MG63 (cell line): ENCODE results near the gene CES2. TPM values are rescaled to one million over a fixed set of nuclear protein-coding genes. Genes with fewer than 3 reads are reported as not detected.
A peak's percentile ranks its signal among the peaks of the same experiment; 100 is the strongest.
"Not testable (repeated sequence)": the region's sequence is repeated elsewhere in the genome, so short reads cannot be mapped to it uniquely, and the experiment has no call there.

ENCODE experiments used
- DNase-seq: peaks from one replicate; pipeline ENCODE4 v3.0.0-alpha.2; 2020
- H3K27me3 ChIP-seq: fragments of 250-450 bp; sonication (Bioruptor Pico); 2 replicates; pipeline ENCODE4 v1.5.1; 2020; ENCODE audit warnings: mild to moderate bottlenecking, moderate library complexity
- H3K36me3 ChIP-seq: fragments of 250-450 bp; sonication (Bioruptor Pico); 2 replicates; pipeline ENCODE4 v1.5.1; 2020; ENCODE audit warnings: mild to moderate bottlenecking, moderate library complexity
- H3K4me3 ChIP-seq: fragments of 250-450 bp; sonication (Bioruptor Pico); 2 replicates; pipeline ENCODE4 v1.5.1; 2020; ENCODE audit warnings: mild to moderate bottlenecking, moderate library complexity
- H3K9me3 ChIP-seq: fragments of 250-450 bp; sonication (Bioruptor Pico); 2 replicates; pipeline ENCODE4 v1.5.1; 2020; ENCODE audit warnings: mild to moderate bottlenecking, moderate library complexity
- total RNA-seq: library from RNA; depleted of rRNA; stranded (reverse); fragments of >200 nt; shearing (Covaris generic); gene quantifications from 2 replicates; pipeline ENCODE4 v1.2.3, GENCODE V29; 2014; ENCODE audit warnings: low replicate concordance

The CES2 gene
- total RNA-seq, 1 experiment from 2014 or later = 32.7 TPM

DNA sequence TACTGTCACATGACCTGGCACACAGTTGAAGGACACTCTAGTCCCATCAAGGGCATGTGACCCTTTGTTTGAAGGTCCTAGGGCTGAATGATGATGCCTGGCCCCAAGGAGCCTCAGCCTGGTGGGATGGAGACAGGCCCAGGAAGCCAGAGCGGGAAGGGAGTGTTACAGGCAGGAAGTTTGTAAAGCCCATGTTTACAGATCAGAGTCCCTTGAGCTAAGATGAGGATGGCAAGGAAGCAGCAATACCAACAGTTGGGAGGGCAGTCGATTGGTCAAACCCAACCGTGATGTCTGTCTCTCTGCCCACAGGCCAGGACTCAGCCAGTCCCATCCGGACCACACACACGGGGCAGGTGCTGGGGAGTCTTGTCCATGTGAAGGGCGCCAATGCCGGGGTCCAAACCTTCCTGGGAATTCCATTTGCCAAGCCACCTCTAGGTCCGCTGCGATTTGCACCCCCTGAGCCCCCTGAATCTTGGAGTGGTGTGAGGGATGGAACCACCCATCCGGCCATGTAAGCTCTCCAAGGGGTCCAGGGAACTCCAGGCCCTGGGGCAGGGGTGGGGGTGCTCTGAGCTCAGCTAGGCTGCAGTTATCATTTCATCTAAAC, 2.5 kb downstream of the CES2 start:
- H3K27me3 ChIP-seq = no peaks in the 10 kb centered on the region
- H3K36me3 ChIP-seq = no peaks in the 10 kb centered on the region; the same call in none of the 2 replicates
- no peak overlapping the region for H3K4me3 ChIP-seq
- DNase-seq = no peak
- no peaks in the 10 kb centered on the region for H3K9me3 ChIP-seq

DNA sequence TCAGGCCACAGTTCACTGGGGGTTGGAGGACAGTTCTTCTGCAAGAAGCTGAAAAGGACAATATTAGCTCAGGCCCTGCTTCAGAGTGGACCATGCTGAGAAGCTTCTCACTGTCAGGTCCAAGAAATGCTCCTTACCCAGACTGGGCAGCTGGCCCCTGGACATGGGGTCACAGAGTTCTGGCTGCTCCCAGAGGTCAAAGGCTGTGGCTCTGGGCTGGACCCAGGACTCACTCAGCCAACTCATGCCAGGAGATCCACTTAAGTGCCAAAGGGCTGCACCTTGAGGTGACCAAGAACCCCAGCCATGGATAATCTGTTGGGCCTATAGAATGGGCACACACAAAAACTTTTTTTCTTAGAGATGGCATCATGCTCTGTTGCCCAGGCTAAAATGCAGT, 4.0 kb downstream of the CES2 start:
- no peaks in the 10 kb centered on the region for H3K9me3 ChIP-seq
- DNase-seq = no peak

DNA sequence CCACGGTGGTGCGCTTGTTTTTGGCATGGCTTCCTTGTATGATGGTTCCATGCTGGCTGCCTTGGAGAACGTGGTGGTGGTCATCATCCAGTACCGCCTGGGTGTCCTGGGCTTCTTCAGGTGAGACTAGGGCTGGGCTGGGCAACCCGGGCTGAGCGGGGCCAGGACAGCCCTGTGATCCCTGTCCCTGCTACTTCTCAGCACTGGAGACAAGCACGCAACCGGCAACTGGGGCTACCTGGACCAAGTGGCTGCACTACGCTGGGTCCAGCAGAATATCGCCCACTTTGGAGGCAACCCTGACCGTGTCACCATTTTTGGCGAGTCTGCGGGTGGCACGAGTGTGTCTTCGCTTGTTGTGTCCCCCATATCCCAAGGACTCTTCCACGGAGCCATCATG, 4.9 kb downstream of the CES2 start:
- Histone ChIP-seq H3K27me3 (no peaks in the 10 kb centered on the region), H3K9me3 (no peaks in the 10 kb centered on the region), H3K4me3 (no peak overlapping the region), H3K36me3 (no peaks in the 10 kb centered on the region; the same call in none of the 2 replicates)
- DNase-seq = no peak

More for the DNA sequence above, 4.0 kb downstream of the CES2 start:
- Histone ChIP-seq H3K36me3 (no peaks in the 10 kb centered on the region; the same call in none of the 2 replicates), H3K27me3 (no peaks in the 10 kb centered on the region), H3K4me3 (no peak overlapping the region)

DNA sequence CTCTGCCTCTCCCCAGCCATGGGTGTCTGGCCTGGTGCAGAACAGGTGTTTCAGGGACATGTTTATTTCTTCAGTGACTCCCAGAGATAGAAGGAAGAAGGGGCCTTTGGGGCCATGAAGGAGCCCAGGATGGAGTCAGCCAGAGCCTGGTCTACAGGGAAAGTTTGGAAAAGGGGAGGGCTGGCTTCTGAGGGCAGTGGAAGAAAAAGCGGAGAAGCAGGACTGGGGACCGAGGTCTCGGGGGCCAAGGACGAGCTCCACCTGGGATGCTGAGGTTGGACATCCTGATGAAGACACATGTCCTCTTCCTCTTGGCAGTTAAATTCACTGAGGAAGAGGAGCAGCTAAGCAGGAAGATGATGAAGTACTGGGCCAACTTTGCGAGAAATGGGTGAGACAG, 7.7 kb downstream of the CES2 start:
- H3K9me3 ChIP-seq = no peaks in the 10 kb centered on the region
- H3K36me3 ChIP-seq = no peaks in the 10 kb centered on the region; the same call in 1 of the 2 replicates
- H3K27me3 ChIP-seq = no peaks in the 10 kb centered on the region
- H3K4me3 ChIP-seq = no peak overlapping the region
- no peak for DNase-seq

DNA sequence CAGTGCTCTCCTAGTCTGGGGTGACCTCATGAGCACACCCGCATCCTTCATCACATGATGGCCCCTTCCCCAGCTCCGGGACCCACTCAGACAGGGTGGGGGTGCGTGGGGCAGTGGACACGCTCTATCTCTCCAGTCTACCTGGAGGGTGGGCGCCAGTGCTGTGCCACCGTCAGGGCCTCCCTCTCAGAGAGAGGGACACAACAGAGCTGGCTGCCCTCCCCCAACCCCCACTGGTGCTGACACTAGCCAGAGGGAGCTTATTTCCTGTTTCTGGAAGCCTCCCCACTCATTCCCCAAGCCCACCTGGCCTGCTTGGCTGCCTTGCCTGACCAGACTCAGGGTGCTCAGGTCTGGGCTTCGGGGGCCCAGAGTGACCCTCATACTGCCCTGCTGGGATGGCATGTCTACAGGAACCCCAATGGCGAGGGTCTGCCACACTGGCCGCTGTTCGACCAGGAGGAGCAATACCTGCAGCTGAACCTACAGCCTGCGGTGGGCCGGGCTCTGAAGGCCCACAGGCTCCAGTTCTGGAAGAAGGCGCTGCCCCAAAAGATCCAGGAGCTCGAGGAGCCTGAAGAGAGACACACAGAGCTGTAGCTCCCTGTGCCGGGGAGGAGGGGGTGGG, 8.2 kb downstream of the CES2 start:
- H3K9me3 ChIP-seq = no peaks in the 10 kb centered on the region
- no peaks in the 10 kb centered on the region; the same call in 1 of the 2 replicates for H3K36me3 ChIP-seq
- no peak overlapping the region for H3K4me3 ChIP-seq
- no peaks in the 10 kb centered on the region for H3K27me3 ChIP-seq
- no peak for DNase-seq

DNA sequence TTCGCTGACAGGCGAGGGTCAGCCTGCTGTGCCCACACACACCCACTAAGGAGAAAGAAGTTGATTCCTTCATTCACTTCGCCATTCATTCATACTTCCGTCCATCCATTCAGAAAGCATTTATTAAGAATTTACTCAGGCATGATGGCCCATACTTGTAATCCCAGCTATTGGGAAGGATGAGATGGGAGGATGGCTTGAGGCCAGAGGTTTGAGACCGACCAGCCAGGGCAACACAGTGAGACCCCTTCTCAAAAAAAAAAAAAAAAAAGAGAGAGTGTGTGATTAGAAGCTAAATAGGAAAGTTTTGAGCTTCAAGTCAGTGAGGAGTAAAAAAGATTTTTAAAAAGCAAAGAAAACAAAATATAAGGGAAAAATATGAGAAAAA, 8.7 kb downstream of the CES2 start:
- Histone ChIP-seq H3K27me3 (no peaks in the 10 kb centered on the region), H3K36me3 (no peaks in the 10 kb centered on the region; the same call in 1 of the 2 replicates), H3K4me3 (no peak overlapping the region), H3K9me3 (no peaks in the 10 kb centered on the region)
- no peak for DNase-seq

DNA sequence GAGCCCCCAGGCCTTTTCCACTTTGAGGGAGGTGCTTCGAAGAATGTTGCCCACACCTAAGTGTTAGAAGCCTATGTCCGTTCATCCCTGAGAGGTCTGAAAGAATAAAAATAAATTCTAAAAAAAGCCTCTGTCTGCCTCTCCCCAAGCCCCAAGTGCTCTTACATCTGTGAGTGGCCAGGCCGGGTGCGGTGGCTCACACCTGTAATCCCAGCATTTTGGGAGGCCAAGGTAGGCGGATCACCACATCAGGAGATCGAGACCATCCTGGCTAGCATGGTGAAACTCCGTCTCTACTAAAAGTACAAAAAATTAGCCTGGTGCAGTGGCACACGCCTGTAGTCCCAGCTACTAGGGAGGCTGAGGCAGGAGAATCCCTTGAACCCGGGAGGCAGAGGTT, 9.7 kb downstream of the CES2 start:
- not testable (repeated sequence) for H3K4me3 ChIP-seq, DNase-seq, H3K9me3 ChIP-seq, H3K27me3 ChIP-seq, H3K36me3 ChIP-seq

DNA sequence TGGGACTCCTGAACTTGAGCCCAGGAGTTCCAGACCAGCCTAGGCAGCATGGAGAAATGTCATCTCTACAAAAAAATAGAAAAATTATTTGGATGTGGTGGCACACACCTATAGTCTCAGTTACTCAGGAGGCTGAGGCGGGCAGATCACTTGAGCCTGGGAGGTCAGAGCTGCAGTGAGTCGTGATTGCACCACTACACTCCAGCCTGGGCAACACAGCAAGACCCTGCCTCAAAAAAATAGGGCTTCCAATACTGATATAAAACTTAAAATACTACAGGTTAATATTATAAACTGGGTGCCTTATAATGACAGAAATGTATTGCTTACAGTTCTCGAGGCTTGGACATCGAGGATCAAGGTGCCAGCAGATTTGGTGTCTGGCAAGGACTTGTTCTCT, 10.6 kb downstream of the CES2 start:
- Histone ChIP-seq H3K27me3 (no peaks in the 10 kb centered on the region), H3K4me3 (no peak overlapping the region), H3K9me3 (no peaks in the 10 kb centered on the region), H3K36me3 (no peaks in the 10 kb centered on the region)
- no peak for DNase-seq

DNA sequence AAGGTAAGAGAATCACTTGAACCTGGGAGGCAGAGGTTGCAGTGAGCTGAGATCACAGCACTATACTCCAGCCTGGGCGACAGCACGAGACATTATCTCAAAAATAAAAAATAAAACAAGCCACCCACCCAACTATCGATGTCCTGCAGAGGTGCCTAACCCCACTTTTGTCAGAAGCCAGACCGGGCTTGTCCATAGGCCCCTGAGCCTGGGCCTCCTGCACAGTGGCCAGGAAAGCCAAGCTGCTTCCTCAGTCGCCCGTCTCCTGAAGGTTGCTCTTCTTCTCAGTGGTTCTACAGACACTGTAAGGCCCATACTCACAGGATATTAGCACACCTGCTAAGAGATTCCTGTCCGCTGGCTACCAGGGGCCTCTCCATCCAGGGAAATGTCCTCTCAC, 11.2 kb downstream of the CES2 start:
- Histone ChIP-seq H3K9me3 (no peaks in the 10 kb centered on the region), H3K27me3 (no peaks in the 10 kb centered on the region), H3K36me3 (no peaks in the 10 kb centered on the region), H3K4me3 (no peak overlapping the region)
- no peak for DNase-seq

DNA sequence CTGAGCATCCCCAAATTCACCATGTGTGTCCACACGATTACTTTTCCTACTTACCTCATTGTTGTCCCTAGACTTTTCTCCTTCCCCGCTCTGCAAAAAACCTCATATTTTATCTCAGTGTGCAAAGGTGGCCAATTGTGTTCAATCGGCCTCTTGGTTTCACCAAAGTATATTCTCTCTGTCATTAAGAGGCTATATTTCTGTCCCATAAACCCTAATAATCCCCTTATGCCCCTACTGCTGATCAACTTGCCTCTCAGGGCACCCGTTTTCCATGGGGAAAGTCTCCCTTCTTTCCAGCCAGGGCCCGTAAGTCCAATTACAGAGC, 11.6 kb downstream of the CES2 start:
- H3K27me3 ChIP-seq = no peaks in the 10 kb centered on the region
- H3K4me3 ChIP-seq = no peak overlapping the region
- H3K36me3 ChIP-seq = no peaks in the 10 kb centered on the region
- no peak for DNase-seq
- H3K9me3 ChIP-seq = no peaks in the 10 kb centered on the region

DNA sequence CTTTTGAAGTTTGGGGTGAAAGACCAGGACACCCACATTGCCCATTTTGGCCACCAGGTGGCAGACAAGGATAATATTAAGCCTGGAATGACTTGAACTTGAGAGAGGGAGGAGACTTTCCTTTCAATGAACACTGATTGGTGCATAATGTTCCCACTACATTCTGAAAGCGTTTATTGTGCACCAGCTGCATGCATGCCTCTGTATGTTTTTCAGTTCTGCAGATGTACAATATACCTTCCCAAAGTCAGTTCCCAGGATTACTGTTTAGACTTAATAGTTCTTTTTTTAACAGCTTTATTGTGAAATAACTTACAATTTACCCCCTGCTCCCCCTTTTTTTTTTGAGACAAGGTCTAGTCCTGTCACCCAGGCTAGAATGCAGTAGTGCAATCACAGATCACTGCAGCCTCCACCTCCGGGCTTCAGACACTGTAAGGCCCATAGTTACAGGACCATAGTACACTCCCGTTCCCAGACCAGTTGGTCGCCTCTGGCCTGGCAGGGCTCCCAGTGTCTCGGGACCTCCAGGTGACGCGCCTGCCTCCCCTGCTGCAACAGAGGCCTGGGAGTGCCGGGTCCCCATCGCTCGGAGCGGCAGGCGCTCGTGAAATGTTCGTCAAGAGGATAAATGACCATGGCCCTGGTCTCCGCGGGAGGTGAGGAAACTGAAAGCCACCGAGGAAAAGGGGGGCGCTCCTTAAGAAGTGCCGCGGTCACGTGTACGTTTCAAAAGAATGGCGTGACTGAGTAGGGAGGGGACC, 12.2 kb downstream of the CES2 start:
- peak; percentile 51 for DNase-seq
- Histone ChIP-seq H3K4me3 (peak overlapping the region; percentile 38), H3K36me3 (no peaks in the 10 kb centered on the region), H3K27me3 (no peaks in the 10 kb centered on the region), H3K9me3 (no peaks in the 10 kb centered on the region)

DNA sequence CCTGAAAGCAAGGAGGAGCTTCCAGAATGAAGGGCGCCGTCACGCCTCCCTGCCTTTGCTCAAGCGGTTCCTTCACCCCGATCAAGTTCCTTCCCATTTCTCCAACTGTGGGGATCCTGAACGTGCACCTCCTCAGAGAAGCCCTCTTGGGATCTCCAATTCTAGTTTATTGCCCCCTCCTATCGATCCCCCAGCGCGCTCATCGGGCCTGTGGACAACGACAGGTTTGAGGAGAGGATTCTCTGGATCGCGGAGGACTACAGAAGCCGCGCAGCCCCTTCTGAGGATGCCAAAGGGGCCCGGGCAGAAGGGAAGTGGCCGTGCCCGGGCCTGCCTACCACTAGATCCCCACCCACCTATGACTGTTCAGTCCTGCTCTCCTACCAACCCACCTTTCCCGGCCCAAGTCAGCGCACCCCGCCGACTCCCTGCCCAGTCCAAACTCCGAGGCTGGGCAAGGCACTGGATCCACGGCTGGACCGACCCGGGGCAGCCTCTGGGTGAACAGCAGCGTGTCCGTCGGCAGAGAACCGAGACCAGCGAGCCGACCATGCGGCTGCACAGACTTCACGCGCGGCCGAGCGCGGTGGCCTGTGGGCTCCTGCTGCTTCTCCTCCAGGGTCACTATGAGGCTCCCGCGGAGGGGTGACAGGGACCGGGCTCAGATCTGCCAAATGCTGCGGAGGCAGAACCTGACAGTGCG, 13.0 kb downstream of the CES2 start:
- no peaks in the 10 kb centered on the region for H3K27me3 ChIP-seq
- no peaks in the 10 kb centered on the region for H3K36me3 ChIP-seq
- no peaks in the 10 kb centered on the region for H3K9me3 ChIP-seq
- DNase-seq = no peak
- H3K4me3 ChIP-seq = peak overlapping the region; percentile 38

DNA sequence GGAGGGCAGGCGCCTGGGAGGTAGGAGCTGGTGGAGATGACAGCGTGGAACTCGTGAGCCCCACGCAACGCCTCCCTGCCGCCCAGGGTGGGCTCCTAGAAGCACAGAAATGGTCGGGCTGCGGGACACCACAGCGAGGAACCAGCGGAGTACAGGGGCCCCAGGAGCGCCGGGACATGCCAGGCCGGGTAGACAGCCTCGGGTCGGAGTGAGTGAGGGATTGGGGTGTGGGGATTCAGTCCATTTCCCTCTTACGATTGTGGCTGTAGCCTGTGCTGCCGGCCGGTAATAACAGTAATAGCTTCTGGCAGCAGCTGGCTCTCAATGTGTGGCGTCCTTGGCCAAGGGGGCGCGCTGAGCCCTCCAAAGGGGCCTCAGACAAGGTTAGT, 13.5 kb downstream of the CES2 start:
- H3K9me3 ChIP-seq = no peaks in the 10 kb centered on the region
- H3K36me3 ChIP-seq = no peaks in the 10 kb centered on the region
- no peak for DNase-seq
- H3K27me3 ChIP-seq = no peaks in the 10 kb centered on the region
- no peak overlapping the region for H3K4me3 ChIP-seq

DNA sequence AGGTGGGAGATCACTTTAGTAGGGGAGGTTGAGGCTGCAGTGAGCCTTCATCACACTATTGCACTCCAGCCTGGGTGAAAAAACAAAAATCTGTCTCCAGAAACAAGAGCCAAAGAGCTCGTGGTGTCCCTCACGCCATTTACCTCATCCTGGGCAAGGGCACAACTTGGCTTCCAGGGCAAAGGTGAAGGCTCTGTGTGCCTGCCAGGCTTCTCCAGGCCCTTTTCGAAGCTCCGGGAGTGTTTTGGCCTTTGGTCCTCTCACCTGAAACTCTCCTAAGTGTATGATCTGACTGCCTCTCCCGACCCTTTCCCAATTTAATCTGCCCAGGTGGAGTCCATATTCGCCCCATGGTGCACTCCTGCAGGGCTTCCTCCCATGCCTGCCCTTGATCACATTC, 14.2 kb downstream of the CES2 start:
- H3K4me3 ChIP-seq = no peak overlapping the region

DNA sequence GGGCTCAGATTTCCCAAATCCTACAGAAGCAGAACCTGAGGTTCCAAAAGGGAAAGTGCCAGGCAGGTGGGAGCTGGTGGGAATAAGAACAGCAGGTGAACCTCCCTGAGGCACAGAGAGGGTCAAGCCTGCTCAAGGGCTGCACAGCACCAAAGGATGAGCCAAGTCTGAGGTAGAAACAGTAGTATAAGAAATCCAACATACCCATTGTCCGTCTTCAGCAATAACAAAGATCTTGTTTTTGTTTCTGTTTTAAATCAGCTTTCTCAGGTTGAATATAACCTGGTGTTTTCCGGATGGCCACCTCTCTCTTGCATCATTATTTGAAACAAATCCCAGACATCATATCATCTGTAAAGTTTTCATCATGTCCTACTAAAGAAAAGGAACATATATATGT, 15.1 kb downstream of the CES2 start:
- Histone ChIP-seq H3K4me3 (no peak overlapping the region), H3K9me3 (no peaks in the 10 kb centered on the region), H3K36me3 (no peaks in the 10 kb centered on the region), H3K27me3 (no peaks in the 10 kb centered on the region)
- DNase-seq = no peak

More for the DNA sequence above, 14.2 kb downstream of the CES2 start:
- Histone ChIP-seq H3K27me3 (no peaks in the 10 kb centered on the region), H3K36me3 (no peaks in the 10 kb centered on the region), H3K9me3 (no peaks in the 10 kb centered on the region)
- no peak for DNase-seq

DNA sequence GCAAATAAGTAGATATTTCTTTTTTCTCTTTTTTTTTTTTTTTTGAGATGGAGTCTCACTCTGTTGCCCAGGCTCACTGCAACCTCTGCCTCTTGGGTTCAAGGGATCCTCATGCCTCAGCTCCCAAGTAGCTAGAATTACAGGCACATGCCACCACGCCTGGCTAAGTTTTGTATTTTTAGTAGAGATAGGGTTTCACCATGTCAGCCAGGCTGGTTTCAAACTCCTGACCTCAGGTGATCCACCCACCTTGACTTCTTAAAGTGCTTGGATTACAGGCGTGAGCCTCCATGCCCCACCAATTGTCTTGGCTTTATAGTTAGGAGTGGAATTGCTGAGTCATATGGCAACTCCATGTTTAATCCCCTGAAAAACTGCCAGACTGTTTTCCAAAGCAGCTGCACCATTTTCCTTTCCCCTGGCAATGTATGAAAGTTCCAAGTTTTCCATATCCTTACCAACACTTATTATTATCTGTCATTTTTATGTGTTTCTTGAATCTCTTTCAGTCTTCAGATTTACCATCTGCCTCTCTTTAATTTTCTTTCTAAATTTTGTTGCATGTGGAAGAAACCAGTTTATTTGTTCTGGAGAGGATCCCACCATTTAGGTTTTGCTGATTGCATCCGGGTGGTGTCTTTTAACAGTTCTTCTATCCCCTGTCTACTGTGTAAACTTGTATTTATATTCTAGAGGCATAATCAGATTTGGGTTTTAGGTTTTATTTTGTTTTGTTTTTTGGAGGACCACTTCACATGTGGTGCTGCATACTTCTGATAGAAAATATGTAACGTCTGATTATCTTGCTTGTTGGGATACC, 15.9 kb downstream of the CES2 start:
- Histone ChIP-seq H3K36me3 (no peaks in the 10 kb centered on the region), H3K27me3 (no peaks in the 10 kb centered on the region), H3K9me3 (no peaks in the 10 kb centered on the region), H3K4me3 (no peak overlapping the region)
- DNase-seq = no peak
